Measurements from ENCODE around the gene ZP4. TPM values are rescaled to one million over a fixed set of nuclear protein-coding genes. Genes with fewer than 3 reads are reported as not detected.
"Not testable (repeated sequence)": the region's sequence is repeated elsewhere in the genome, so short reads cannot be mapped to it uniquely, and the experiment has no call there.

The ZP4 gene
- total RNA-seq, 2 donors from 2014 or later: not detected

DNA sequence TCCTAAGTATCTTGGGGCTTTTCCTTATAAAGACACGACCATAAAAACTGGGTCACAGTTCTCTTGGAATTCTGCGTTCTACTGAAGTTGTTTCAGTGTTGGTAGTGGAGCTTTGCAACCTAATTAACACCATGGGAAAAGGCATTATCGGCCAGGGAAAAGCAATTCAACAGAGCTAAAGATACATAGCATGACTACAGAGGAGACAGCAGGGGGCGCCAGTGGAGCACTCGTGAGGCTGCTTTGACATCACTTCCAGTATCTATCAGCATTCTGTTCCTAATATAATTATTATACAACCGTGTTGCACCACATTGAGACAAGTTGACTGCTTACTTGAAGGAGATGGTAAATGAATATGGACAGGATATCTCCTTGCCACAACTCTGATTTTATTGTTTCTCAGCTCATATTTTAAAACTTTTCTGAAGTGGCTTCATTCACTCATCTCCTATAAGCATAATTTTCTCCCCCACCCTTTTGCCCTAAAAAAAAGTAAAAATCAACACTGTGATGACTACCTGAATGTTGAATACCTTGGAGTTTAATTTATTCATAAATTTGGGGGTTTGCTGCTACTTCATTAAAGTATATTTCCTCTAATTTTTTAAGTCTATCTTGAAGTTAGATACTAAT lies 39.4 kb downstream of the ZP4 start:
- H3K4me3 ChIP-seq: no peak overlapping the region
- ATAC-seq (ENCODE audit: insufficient number of reproducible peaks, low FRiP score, low read depth) (no peak), DNase-seq (ENCODE audit: low spot score) (no peak)
- no peaks in the 10 kb centered on the region for H3K9me3 ChIP-seq
- H3K27ac ChIP-seq: no peak overlapping the region
- TF ChIP-seq, protein P1, sequence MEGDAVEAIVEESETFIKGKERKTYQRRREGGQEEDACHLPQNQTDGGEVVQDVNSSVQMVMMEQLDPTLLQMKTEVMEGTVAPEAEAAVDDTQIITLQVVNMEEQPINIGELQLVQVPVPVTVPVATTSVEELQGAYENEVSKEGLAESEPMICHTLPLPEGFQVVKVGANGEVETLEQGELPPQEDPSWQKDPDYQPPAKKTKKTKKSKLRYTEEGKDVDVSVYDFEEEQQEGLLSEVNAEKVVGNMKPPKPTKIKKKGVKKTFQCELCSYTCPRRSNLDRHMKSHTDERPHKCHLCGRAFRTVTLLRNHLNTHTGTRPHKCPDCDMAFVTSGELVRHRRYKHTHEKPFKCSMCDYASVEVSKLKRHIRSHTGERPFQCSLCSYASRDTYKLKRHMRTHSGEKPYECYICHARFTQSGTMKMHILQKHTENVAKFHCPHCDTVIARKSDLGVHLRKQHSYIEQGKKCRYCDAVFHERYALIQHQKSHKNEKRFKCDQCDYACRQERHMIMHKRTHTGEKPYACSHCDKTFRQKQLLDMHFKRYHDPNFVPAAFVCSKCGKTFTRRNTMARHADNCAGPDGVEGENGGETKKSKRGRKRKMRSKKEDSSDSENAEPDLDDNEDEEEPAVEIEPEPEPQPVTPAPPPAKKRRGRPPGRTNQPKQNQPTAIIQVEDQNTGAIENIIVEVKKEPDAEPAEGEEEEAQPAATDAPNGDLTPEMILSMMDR (IDR thresholded peaks at IDR 0.05): no peak
- H3K4me1 ChIP-seq (ENCODE audit: control insufficient read depth in 1 of 2, low read depth in 2 of 2): no peaks in the 10 kb centered on the region
- H3K36me3 ChIP-seq: no peaks in the 10 kb centered on the region
- H3K27me3 ChIP-seq (replicated peaks; ENCODE audit: insufficient read depth): no peaks in the 10 kb centered on the region

GRCh38 chr1:237843516-237843915 lies 47.2 kb downstream of the ZP4 start:
- not testable (repeated sequence) for ATAC-seq (ENCODE audit: insufficient number of reproducible peaks, low FRiP score, low read depth); H3K27ac ChIP-seq; H3K4me1 ChIP-seq (ENCODE audit: control insufficient read depth in 1 of 2, low read depth in 2 of 2); H3K27me3 ChIP-seq (replicated peaks; ENCODE audit: insufficient read depth); H3K36me3 ChIP-seq; H3K9me3 ChIP-seq; DNase-seq (ENCODE audit: low spot score); H3K4me3 ChIP-seq

DNA sequence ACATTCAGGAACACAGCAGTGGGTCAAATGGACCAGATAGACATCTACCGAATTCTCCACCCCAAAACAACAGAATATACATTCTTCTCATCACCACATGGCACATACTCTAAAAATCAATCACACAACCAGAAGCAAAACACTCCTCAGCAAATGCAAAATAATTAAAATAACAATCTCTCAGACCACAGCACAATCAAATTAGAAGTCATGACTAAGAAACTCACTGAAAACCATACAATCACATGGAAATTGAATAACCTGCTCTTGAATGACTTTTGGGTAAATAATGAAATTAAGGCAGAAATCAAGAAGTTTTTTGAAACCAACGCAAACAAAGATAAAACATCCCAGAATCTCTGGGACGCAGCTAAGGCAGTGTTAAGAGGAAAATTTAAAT lies 49.2 kb downstream of the ZP4 start:
- H3K4me1 ChIP-seq (ENCODE audit: control insufficient read depth in 1 of 2, low read depth in 2 of 2): no peaks in the 10 kb centered on the region
- no peak overlapping the region for H3K4me3 ChIP-seq
- no peaks in the 10 kb centered on the region for H3K36me3 ChIP-seq
- DNase-seq (ENCODE audit: low spot score) (no peak), ATAC-seq (ENCODE audit: insufficient number of reproducible peaks, low FRiP score, low read depth) (no peak)
- H3K27me3 ChIP-seq (replicated peaks; ENCODE audit: insufficient read depth): no peaks in the 10 kb centered on the region
- H3K27ac ChIP-seq: no peak overlapping the region
- H3K9me3 ChIP-seq: peaks cover 6% of the 10 kb centered on the region
- TF ChIP-seq, protein P1 (IDR thresholded peaks at IDR 0.05): no peak

DNA sequence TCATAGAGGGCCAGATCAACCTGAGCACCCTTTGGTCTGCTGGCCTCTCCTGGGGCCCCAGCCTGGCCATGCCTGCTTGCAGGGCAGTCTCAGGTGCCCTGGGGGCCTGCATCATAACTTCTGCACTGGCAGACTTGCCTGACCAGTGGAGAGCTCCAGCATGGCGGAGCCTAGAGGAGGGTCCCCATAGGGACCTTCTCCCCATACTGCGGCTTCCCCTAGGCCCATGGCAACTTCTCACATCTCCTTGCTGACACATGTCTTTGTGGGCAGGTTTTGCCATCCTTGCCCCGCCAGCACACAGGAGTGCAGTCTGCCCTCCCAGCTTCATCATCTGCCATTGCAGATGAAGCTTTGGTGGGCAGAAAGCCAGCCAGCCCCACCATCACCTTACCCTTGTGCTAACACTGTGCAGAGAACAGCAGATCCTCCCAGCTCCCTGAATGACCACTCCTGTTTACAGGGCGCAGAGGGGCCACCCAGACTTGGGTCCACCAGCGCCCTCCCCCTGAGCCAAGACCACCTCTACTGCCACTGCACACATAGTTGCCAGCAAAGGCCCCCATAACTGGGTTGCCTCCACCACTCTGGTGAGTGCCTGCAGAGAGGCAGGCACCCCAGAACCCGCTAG lies 51.7 kb downstream of the ZP4 start:
- no peaks in the 10 kb centered on the region for H3K4me1 ChIP-seq (ENCODE audit: control insufficient read depth in 1 of 2, low read depth in 2 of 2)
- no peak overlapping the region for H3K27ac ChIP-seq
- H3K27me3 ChIP-seq (replicated peaks; ENCODE audit: insufficient read depth): no peaks in the 10 kb centered on the region
- no peak overlapping the region for H3K4me3 ChIP-seq
- no peak for DNase-seq (ENCODE audit: low spot score)
- ATAC-seq (ENCODE audit: insufficient number of reproducible peaks, low FRiP score, low read depth): no peak
- peaks cover 6% of the 10 kb centered on the region for H3K9me3 ChIP-seq
- TF ChIP-seq, protein P1 (IDR thresholded peaks at IDR 0.05): no peak
- H3K36me3 ChIP-seq: no peaks in the 10 kb centered on the region

DNA sequence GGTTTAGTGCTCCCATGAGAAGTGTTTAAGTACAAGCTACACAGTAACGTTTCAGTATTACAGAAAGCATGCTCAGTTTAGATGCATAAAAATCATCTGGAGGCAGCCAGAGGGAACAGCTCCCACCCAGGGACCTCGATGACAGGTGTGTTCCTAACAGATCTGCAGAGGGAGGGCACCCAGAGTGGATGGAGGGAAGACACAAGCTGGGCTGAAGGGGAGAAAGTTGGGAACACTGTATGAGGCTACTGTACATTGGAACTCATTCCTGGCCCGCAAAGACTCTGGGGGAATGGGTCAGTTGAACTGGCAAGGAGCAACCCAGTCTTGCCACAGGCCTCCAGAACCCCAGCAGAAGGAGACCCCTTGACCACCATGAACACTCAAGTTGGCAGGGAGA lies 52.4 kb downstream of the ZP4 start:
- Histone ChIP-seq H3K4me3 (no peak overlapping the region), H3K36me3 (peaks cover 6% of the 10 kb centered on the region), H3K27me3 (replicated peaks; ENCODE audit: insufficient read depth) (no peaks in the 10 kb centered on the region), H3K27ac (no peak overlapping the region), H3K9me3 (peaks cover 6% of the 10 kb centered on the region), H3K4me1 (ENCODE audit: control insufficient read depth in 1 of 2, low read depth in 2 of 2) (no peaks in the 10 kb centered on the region)
- ATAC-seq (ENCODE audit: insufficient number of reproducible peaks, low FRiP score, low read depth) (no peak), DNase-seq (ENCODE audit: low spot score) (no peak)
- TF ChIP-seq, protein P1 (IDR thresholded peaks at IDR 0.05): no peak

All from thoracic aorta (tissue), 2 donors.